Spinal cord (tissue), 10 donors: Measurements from ENCODE around the gene OXSR1. TPM values are rescaled to one million over a fixed set of nuclear protein-coding genes. Genes with fewer than 3 reads are reported as not detected.
"Not testable (repeated sequence)": the region's sequence is repeated elsewhere in the genome, so short reads cannot be mapped to it uniquely, and the experiment has no call there.

Source experiments
- DNase-seq, 6 donors: peaks; one replicate each; pipeline versions ENCODE4 v3.0.0 to v3.0.0-alpha.2; 2013 to 2015; ENCODE audit warnings: low spot score in 6 of 6, low read depth in 4 of 6
- H3K27ac ChIP-seq: one replicate; pipeline ENCODE4 v1.5.1; 2013; ENCODE audit warnings: low read depth, low read length, control low read depth
- H3K27me3 ChIP-seq: one replicate; pipeline ENCODE4 v1.6.1; 2013; ENCODE audit warnings: low read length; ENCODE audit not compliant: control insufficient read depth, insufficient read depth
- H3K36me3 ChIP-seq: one replicate; pipeline ENCODE4 v1.6.1; 2013; ENCODE audit warnings: low read length; ENCODE audit not compliant: control insufficient read depth, insufficient read depth
- H3K4me1 ChIP-seq: one replicate; pipeline ENCODE4 v1.6.1; 2013; ENCODE audit warnings: low read length; ENCODE audit not compliant: control insufficient read depth, insufficient read depth
- H3K4me3 ChIP-seq: one replicate; pipeline ENCODE4 v1.5.1; 2013; ENCODE audit warnings: low read depth, low read length, control low read depth
- H3K9me3 ChIP-seq: one replicate; pipeline ENCODE4 v1.6.1; 2013; ENCODE audit warnings: low read length; ENCODE audit not compliant: control insufficient read depth, insufficient read depth
- WGBS: methylation state at CpG from one replicate; pipeline ENCODE4 v1.1.5; 2013; ENCODE audit warnings: missing lambda C conversion rate; ENCODE audit not compliant: insufficient coverage; 5-methylcytosine and 5-hydroxymethylcytosine counted together
- polyA plus RNA-seq, 2 donors: library from polyadenylated mRNA; unstranded; fragments of 120-200 nt; gene quantifications; one replicate each; pipeline ENCODE4 v1.2.1, GENCODE V29; 2013; ENCODE audit not compliant: insufficient read length in 2 of 2
- total RNA-seq, 2 donors: library from RNA; depleted of rRNA in 1 of 2; stranded (reverse); fragments of 120-200 nt in 1 of 2; fragments of >200 nt in 1 of 2; gene quantifications; one replicate each; pipeline versions ENCODE4 v1.2.3 to v1.2.4, GENCODE V29; 2013 to 2014
- donor health status: healthy.

OXSR1 gene
- total and polyA plus RNA-seq, 4 donors: 32.3 to 36.1 (median 33.4) TPM

- no peaks in the 10 kb centered on the region for H3K27me3 ChIP-seq
- H3K4me3 ChIP-seq: no peak overlapping the region
- H3K9me3 ChIP-seq: no peaks in the 10 kb centered on the region
- DNase-seq: no peak
- H3K27ac ChIP-seq: no peak overlapping the region
- no CpG with 5 or more reads among the region's 2 CpGs for WGBS
- peaks cover 8% of the 10 kb centered on the region for H3K36me3 ChIP-seq
- H3K4me1 ChIP-seq: no peaks in the 10 kb centered on the region
Measured at GRCh38 chr3:38177181-38177580, 11.8 kb downstream of the OXSR1 start.

- H3K27me3 ChIP-seq: no peaks in the 10 kb centered on the region
- no peak overlapping the region for H3K27ac ChIP-seq
- H3K9me3 ChIP-seq: no peaks in the 10 kb centered on the region
- no peaks in the 10 kb centered on the region for H3K4me1 ChIP-seq
- H3K36me3 ChIP-seq: peaks cover 2% of the 10 kb centered on the region
- DNase-seq: no peak
- H3K4me3 ChIP-seq: no peak overlapping the region
- no CpG with 5 or more reads among the region's 1 CpG for WGBS
Measured at GRCh38 chr3:38186781-38187180, 21.4 kb downstream of the OXSR1 start.

DNA sequence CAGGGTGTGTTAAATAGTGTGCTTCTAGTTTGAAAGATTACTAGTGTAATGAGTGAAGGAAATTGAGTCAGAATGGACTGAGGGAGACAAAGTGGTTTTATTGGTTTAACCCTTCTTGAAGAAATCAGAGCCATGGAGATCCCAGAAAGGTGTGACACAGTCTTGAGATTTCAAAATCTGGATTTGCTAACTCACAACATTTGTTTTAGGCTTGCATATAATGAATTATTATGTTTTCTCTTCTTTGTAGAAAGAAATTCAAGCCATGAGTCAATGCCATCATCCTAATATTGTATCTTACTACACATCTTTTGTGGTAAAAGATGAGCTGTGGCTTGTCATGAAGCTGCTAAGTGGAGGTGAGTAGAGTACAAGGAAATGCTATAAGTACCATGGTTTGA is 25.1 kb downstream of the OXSR1 start:
- H3K4me1 ChIP-seq: no peaks in the 10 kb centered on the region
- H3K27ac ChIP-seq: no peak overlapping the region
- no peaks in the 10 kb centered on the region for H3K27me3 ChIP-seq
- DNase-seq: no peak
- no peaks in the 10 kb centered on the region for H3K36me3 ChIP-seq
- no peaks in the 10 kb centered on the region for H3K9me3 ChIP-seq
- H3K4me3 ChIP-seq: no peak overlapping the region

GRCh38 chr3:38202931-38203330 is 37.6 kb downstream of the OXSR1 start:
- 85% methylated on average over 8 of the region's 12 CpGs for WGBS
- H3K36me3 ChIP-seq: peaks cover 18% of the 10 kb centered on the region
- not testable (repeated sequence) for H3K27me3 ChIP-seq, DNase-seq, H3K4me3 ChIP-seq, H3K9me3 ChIP-seq, H3K27ac ChIP-seq, H3K4me1 ChIP-seq

GRCh38 chr3:38203690-38204089 is 38.4 kb downstream of the OXSR1 start:
- Histone ChIP-seq H3K27me3 (no peaks in the 10 kb centered on the region), H3K36me3 (peaks cover 19% of the 10 kb centered on the region)
- 94% methylated on average over 2 of the region's 2 CpGs for WGBS

DNA sequence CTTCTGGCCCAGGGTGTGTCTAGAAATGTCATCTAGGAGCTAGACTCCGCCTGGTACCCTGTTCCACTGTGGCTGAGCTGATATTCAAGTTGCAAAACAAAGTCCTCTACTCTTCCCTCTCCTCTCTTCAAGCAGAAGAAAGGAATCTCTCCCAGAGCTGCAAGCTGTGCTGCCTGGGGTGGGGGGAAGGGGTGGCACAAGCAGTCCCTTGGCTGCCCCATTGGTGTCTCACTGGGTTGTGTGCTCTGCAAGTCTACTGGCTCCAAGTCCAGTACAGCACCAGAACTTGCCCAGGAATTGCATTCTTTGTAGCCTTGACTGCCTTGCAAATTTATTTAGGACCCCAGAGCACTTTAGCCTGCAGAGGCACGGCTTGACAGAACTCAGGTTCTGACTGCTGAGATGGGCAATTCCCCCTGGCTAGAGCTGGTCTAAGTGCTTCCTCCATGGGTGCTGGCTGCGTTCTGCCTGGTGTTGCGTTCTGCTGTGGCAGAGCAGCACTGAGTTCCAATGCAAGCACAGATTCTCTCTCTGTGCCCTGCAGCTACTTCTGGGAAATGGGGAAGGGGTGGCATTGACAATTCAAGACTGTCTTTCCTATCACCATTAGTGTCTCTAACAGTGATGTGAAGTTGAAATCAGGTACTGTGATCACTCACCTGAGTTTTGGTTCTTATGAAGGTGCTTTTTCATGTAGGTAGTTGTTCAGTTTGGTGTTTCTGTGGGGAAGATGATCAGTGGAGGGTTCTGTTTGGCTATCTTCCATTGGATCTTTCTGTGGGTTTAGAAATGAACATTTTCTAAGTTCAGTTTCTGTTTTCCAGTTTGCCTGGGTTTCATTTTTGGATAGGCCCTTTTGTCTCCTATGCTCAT is 39.5 kb downstream of the OXSR1 start:
- Histone ChIP-seq H3K9me3 (no peaks in the 10 kb centered on the region), H3K27ac (no peak overlapping the region), H3K4me3 (no peak overlapping the region), H3K36me3 (peaks cover 24% of the 10 kb centered on the region), H3K4me1 (peaks cover 5% of the 10 kb centered on the region), H3K27me3 (no peaks in the 10 kb centered on the region)
- 98% methylated on average over 3 of the region's 4 CpGs for whole genome bisulfite sequencing
- DNase-seq: no peak

More at GRCh38 chr3:38203690-38204089, 38.4 kb downstream of the OXSR1 start:
- DNase-seq: no peak
- Histone ChIP-seq H3K4me3 (no peak overlapping the region), H3K9me3 (no peaks in the 10 kb centered on the region), H3K27ac (no peak overlapping the region), H3K4me1 (peaks cover 5% of the 10 kb centered on the region)

GRCh38 chr3:38205472-38205805 is 40.1 kb downstream of the OXSR1 start:
- H3K4me3 ChIP-seq: no peak overlapping the region
- H3K36me3 ChIP-seq: peaks cover 21% of the 10 kb centered on the region
- no peak for DNase-seq
- peaks cover 5% of the 10 kb centered on the region for H3K4me1 ChIP-seq
- H3K27ac ChIP-seq: no peak overlapping the region
- 93% methylated on average over 3 of the region's 3 CpGs for WGBS
- H3K9me3 ChIP-seq: no peaks in the 10 kb centered on the region
- no peaks in the 10 kb centered on the region for H3K27me3 ChIP-seq

DNA sequence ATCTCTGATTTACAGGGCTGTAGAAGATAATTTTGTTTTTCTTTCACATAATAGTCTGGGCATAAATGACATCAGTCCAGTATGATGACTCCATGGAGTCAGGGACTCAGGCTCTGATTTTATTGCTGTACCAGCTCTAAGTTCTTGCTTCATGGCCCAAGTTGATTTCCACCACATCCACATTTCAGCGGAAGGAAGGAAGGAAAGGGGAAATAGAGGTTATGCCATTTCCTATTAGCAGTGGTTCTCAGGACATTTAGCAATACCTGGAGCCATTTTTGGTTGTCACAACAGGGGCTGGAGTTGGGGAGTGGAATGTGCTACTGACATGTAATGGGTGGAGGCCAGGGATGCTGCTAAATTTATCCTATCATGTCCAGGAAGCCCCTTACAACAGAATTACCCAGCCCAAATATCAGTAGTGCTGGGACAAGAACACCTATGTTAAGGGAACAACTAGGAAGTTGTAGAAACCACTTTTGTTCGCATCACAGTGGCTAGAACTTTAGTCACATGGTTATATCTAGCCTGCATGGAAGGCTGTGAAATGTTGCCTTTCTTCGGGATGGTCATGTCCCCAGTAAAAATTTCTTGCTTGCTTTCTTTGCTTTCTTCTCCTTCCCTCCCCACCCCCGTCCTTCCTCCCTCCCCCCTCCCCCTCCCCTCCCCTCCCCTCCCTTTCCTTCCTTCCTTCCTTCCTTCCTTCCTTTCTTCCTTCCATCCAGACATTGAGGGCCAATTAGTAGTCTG is 42.1 kb downstream of the OXSR1 start:
- no peak for DNase-seq
- WGBS: no CpG with 5 or more reads among the region's 4 CpGs
- peaks cover 19% of the 10 kb centered on the region for H3K36me3 ChIP-seq
- no peaks in the 10 kb centered on the region for H3K27me3 ChIP-seq
- H3K9me3 ChIP-seq: no peaks in the 10 kb centered on the region
- no peak overlapping the region for H3K27ac ChIP-seq
- no peak overlapping the region for H3K4me3 ChIP-seq
- H3K4me1 ChIP-seq: peaks cover 5% of the 10 kb centered on the region

GRCh38 chr3:38210141-38210757 is 44.9 kb downstream of the OXSR1 start:
- H3K27ac ChIP-seq: no peak overlapping the region
- WGBS: no CpG with 5 or more reads among the region's 2 CpGs
- DNase-seq: no peak
- no peak overlapping the region for H3K4me3 ChIP-seq
- peaks cover 11% of the 10 kb centered on the region for H3K36me3 ChIP-seq
- no peaks in the 10 kb centered on the region for H3K4me1 ChIP-seq
- no peaks in the 10 kb centered on the region for H3K9me3 ChIP-seq
- H3K27me3 ChIP-seq: no peaks in the 10 kb centered on the region
